Activated CD8-positive, alpha-beta memory T cell treated with anti-CD3 and anti-CD28 coated beads for 24 hours (primary cell): ENCODE measurements around the gene TUFT1.

Experiments
- DNase-seq: peaks from one replicate; pipeline ENCODE4 v3.0.0-alpha.2; 2020

Gene TUFT1

GRCh38 chr1:151539321-151540020 lies 638 bp upstream of the TUFT1 start:
- no peak for DNase-seq

GRCh38 chr1:151540982-151541377 lies 871 bp downstream of the TUFT1 start:
- peak; percentile 58 for DNase-seq

- DNase-seq = no peak
These were observed 1.6 kb downstream of the TUFT1 start for GRCh38 chr1:151541752-151542151.

GRCh38 chr1:151542710-151543129 lies 2.6 kb downstream of the TUFT1 start:
- DNase-seq = no peak

- DNase-seq = no peak
These were observed 5.4 kb downstream of the TUFT1 start for GRCh38 chr1:151545542-151545941.

GRCh38 chr1:151546011-151546925 lies 6.2 kb downstream of the TUFT1 start:
- no peak for DNase-seq

- DNase-seq = no peak
These were observed 7.2 kb downstream of the TUFT1 start for GRCh38 chr1:151547119-151547899.

- DNase-seq = no peak
These were observed 7.8 kb downstream of the TUFT1 start for GRCh38 chr1:151547900-151548230.

GRCh38 chr1:151549199-151549598 lies 9.1 kb downstream of the TUFT1 start:
- DNase-seq = no peak

- no peak for DNase-seq
These were observed 13.6 kb downstream of the TUFT1 start for GRCh38 chr1:151553659-151554058.

GRCh38 chr1:151556052-151556451 lies 15.9 kb downstream of the TUFT1 start:
- DNase-seq = no peak

GRCh38 chr1:151562661-151563060 lies 22.6 kb downstream of the TUFT1 start:
- DNase-seq = no peak

- DNase-seq = no peak
These were observed 23.3 kb downstream of the TUFT1 start for GRCh38 chr1:151563376-151563775.

- DNase-seq = no peak
These were observed 25.5 kb downstream of the TUFT1 start for GRCh38 chr1:151565502-151566189.

- no peak for DNase-seq
These were observed 28.5 kb downstream of the TUFT1 start for GRCh38 chr1:151568626-151569088.

- DNase-seq = no peak
These were observed 30.7 kb downstream of the TUFT1 start for GRCh38 chr1:151570819-151571218.

- DNase-seq = no peak
These were observed 34.7 kb downstream of the TUFT1 start for GRCh38 chr1:151574575-151575529.

GRCh38 chr1:151577173-151577572 lies 37.1 kb downstream of the TUFT1 start:
- no peak for DNase-seq

- DNase-seq = no peak
These were observed 38.8 kb downstream of the TUFT1 start for GRCh38 chr1:151578941-151579340.

GRCh38 chr1:151579436-151580225 lies 39.5 kb downstream of the TUFT1 start:
- no peak for DNase-seq

GRCh38 chr1:151581451-151581850 lies 41.3 kb downstream of the TUFT1 start:
- no peak for DNase-seq
